ENCODE data around the gene HAPSTR1. TPM values are rescaled to one million over a fixed set of nuclear protein-coding genes. Genes with fewer than 3 reads are reported as not detected.
A peak's percentile ranks its signal among the peaks of the same experiment; 100 is the strongest.
"Not testable (repeated sequence)": the region's sequence is repeated elsewhere in the genome, so short reads cannot be mapped to it uniquely, and the experiment has no call there.

HAPSTR1 gene
- total RNA-seq, 1 donor: 77.6 TPM

DNA sequence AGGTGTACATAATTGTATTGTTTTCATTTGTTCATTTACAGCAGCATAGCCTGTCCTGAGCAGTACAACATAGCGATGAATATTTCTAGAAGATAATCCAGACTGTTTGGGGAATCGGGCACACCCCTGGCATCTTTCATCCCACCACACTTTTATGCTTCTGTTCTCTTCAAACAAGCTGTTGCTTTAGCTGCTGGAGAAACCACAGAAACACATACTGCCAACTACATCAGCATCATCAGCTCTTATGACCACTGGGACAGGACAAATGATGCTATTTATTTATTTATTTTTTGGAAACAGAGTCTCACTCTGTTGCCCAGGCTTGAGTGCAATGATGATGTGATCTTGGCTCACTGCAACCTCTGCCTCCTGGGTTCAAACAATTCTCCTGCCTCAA lies 22.6 kb upstream of the HAPSTR1 start:
- H3K4me3 ChIP-seq (ENCODE audit: low read depth, low read length): no peak overlapping the region
- TF ChIP-seq CTCF (IDR thresholded peaks at IDR 0.05; ENCODE audit: insufficient read depth, low read length): no peak
- no peak for DNase-seq (ENCODE audit: low read depth)

DNA sequence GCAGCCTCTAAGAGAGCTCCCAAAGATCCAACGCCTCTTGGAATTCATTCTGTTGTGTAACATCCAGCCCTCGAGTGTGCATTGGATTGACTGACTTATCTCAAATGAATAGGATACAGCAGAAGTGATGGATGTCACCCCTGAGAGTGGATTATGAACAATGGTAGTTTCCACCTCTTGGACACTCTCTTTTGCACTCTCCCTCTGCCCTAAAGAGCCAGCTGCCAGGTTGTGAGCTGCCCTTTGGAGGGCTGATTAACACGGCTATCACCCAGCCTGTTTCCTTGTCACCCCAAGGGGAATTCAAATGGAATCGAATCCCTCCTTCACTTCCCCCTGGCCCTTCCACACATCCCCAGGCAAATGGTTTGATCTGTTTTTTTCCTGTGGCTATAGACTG lies 21.2 kb upstream of the HAPSTR1 start:
- DNase-seq (ENCODE audit: low read depth): no peak
- no peak for TF ChIP-seq CTCF (IDR thresholded peaks at IDR 0.05; ENCODE audit: insufficient read depth, low read length)
- no peak overlapping the region for H3K4me3 ChIP-seq (ENCODE audit: low read depth, low read length)

DNA sequence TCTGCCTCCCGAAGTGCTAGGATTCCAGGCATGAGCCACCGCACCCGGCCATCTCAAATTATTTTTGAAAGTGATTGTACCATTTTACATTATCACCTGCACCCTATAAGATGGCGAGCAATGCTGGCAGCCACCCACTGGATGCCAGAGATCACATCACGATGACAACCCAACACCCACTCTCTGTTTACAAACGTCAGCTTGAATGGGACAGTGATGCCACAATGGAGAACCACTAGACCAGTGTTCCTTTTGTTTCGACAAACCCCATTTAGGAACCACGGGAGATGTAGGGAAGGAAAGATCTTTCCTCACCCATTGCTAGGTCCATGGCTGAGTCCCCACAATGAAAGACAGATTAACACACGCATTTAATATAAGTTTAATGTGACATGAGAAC lies 20.1 kb upstream of the HAPSTR1 start:
- no peak overlapping the region for H3K4me3 ChIP-seq (ENCODE audit: low read depth, low read length)
- no peak for TF ChIP-seq CTCF (IDR thresholded peaks at IDR 0.05; ENCODE audit: insufficient read depth, low read length)
- DNase-seq (ENCODE audit: low read depth): no peak

- TF ChIP-seq CTCF (IDR thresholded peaks at IDR 0.05; ENCODE audit: insufficient read depth, low read length): no peak
- peak; percentile 93 for DNase-seq (ENCODE audit: low read depth)
- no peak overlapping the region for H3K4me3 ChIP-seq (ENCODE audit: low read depth, low read length)
Measured at GRCh38 chr16:9072806-9073341, 18.6 kb upstream of the HAPSTR1 start.

DNA sequence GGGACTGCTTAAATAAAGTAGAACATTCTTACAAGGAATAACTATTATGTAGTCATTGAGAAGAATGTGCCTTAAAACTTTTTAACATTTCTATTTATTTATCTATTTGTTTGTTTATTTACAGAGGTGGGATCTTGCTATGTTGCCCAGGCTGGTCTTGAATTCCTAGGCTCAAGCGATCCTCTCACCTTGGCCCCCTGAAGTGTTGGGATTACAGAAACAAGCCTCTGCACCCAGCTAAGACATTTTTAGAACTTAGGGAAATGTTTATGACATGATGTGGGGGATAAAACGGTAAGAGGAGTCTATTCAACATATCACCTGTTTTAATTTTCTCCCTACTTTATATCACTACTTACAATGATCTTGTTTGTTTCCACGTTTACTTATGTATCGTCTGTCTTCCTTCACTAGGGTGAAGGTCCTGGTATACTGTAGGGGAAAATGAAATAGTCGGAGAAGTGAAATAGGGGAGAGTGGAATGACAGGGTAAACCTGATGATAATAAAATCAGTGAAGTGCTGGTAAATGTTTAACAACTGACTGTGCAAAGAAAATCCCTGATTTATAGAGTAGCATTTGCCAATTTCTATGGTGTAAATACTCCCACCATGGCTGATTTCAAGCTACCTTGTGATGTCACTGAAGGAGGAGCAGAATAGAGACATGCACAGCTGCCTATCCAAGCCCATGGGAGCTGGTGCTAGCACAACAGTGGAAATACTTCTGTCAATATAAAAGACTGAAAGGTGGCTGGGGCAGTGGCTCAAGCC lies 16.0 kb upstream of the HAPSTR1 start:
- no peak overlapping the region for H3K4me3 ChIP-seq (ENCODE audit: low read depth, low read length)
- no peak for TF ChIP-seq CTCF (IDR thresholded peaks at IDR 0.05; ENCODE audit: insufficient read depth, low read length)
- DNase-seq (ENCODE audit: low read depth): no peak

GRCh38 chr16:9077091-9077809 lies 14.2 kb upstream of the HAPSTR1 start:
- peak; percentile 57 for DNase-seq (ENCODE audit: low read depth)
- H3K4me3 ChIP-seq (ENCODE audit: low read depth, low read length): no peak overlapping the region
- TF ChIP-seq CTCF (IDR thresholded peaks at IDR 0.05; ENCODE audit: insufficient read depth, low read length): no peak

GRCh38 chr16:9078467-9079429 lies 12.7 kb upstream of the HAPSTR1 start:
- peak; percentile 90 for DNase-seq (ENCODE audit: low read depth)
- not testable (repeated sequence) for H3K4me3 ChIP-seq (ENCODE audit: low read depth, low read length)

All from fibroblast of the aortic adventitia (primary cell).